IMR-90 (cell line): Measurements from ENCODE around the gene SVEP1. TPM values are rescaled to one million over a fixed set of nuclear protein-coding genes. Genes with fewer than 3 reads are reported as not detected.

ENCODE experiments used
- ATAC-seq: fragments of 200-7000 bp; cut with Tn5 transposase; 2 replicates; pipeline ENCODE4 v1.9.1; 2020; ENCODE audit warnings: low read depth, mild to moderate bottlenecking, moderate library complexity
- BruUV-seq: library from RNA; stranded (reverse); fragments of 400-500 nt; replicated peaks from 2 replicates; lab custom pipeline; 2021; lab: Mats Ljungman, UMichigan
- CTCF ChIA-PET: fragments of 300-600 bp; formaldehyde crosslinking; extraction: SDS; loops from one replicate; lab custom pipeline; 2021; ENCODE audit warnings: antibody characterized with exemption; lab: Yijun Ruan, JAX
- POLR2A ChIA-PET: fragments of 300-600 bp; sonication (Branson Sonifier 250); formaldehyde crosslinking; loops from one replicate; lab custom pipeline; 2022; ENCODE audit warnings: antibody characterized with exemption; ENCODE audit not compliant: unreplicated experiment; lab: Charles Lee
- DNase-seq: peaks from one replicate; pipeline ENCODE4 v3.0.0; 2013
- H2AFZ ChIP-seq: replicated peaks from 2 replicates; pipeline ENCODE3; 2013; ENCODE audit warnings: low read length, mild to moderate bottlenecking; ENCODE audit not compliant: poor library complexity
- H2AK5ac ChIP-seq: 2 replicates; pipeline ENCODE4 v1.6.1; 2013; ENCODE audit warnings: low read depth, low read length, inconsistent platforms
- H2AK9ac ChIP-seq: replicated peaks from 2 replicates; pipeline ENCODE3; 2013; ENCODE audit warnings: mild to moderate bottlenecking, low read depth, low read length, moderate library complexity; ENCODE audit not compliant: poor library complexity
- H2BK120ac ChIP-seq: 2 replicates; pipeline ENCODE4 v1.6.1; 2013; ENCODE audit warnings: low read depth, low read length, inconsistent platforms
- H2BK15ac ChIP-seq: 3 replicates; pipeline ENCODE4 v1.6.1; 2013; ENCODE audit warnings: low read depth, low read length, inconsistent platforms
- H2BK20ac ChIP-seq: 2 replicates; pipeline ENCODE4 v1.6.1; 2013; ENCODE audit warnings: low read depth, mild to moderate bottlenecking, inconsistent platforms, low read length, moderate library complexity
- H2BK5ac ChIP-seq: 2 replicates; pipeline ENCODE4 v1.6.1; 2013; ENCODE audit warnings: mild to moderate bottlenecking, low read depth, low read length, inconsistent platforms; ENCODE audit not compliant: poor library complexity, severe bottlenecking
- H3K14ac ChIP-seq: replicated peaks from 2 replicates; pipeline ENCODE4 v1.6.1; 2013; ENCODE audit warnings: low read depth, low read length, inconsistent platforms
- H3K18ac ChIP-seq: 2 replicates; pipeline ENCODE4 v1.6.1; 2013; ENCODE audit warnings: low read depth, low read length, control low read depth
- H3K23ac ChIP-seq: 2 replicates; pipeline ENCODE4 v1.6.1; 2013; ENCODE audit warnings: low read depth, low read length, inconsistent platforms
- H3K27ac ChIP-seq: 2 replicates; pipeline ENCODE4 v1.5.1; 2013; ENCODE audit warnings: mild to moderate bottlenecking, control low read depth, low read length; ENCODE audit not compliant: insufficient read depth
- H3K27me3 ChIP-seq: 2 replicates; pipeline ENCODE4 v1.6.1; 2013; ENCODE audit warnings: low read length; ENCODE audit not compliant: control insufficient read depth, insufficient read depth
- H3K36me3 ChIP-seq: 2 replicates; pipeline ENCODE4 v1.6.1; 2013; ENCODE audit warnings: low read length, mixed read lengths; ENCODE audit not compliant: control insufficient read depth, insufficient read depth
- H3K4ac ChIP-seq: 2 replicates; pipeline ENCODE4 v1.6.1; 2013; ENCODE audit warnings: low read depth, low read length, inconsistent platforms
- H3K4me1 ChIP-seq: 2 replicates; pipeline ENCODE4 v1.6.1; 2013; ENCODE audit warnings: low read length, mixed read lengths; ENCODE audit not compliant: control insufficient read depth, insufficient read depth
- H3K4me2 ChIP-seq: 2 replicates; pipeline ENCODE4 v1.6.1; 2013; ENCODE audit warnings: low read depth, mild to moderate bottlenecking, control low read depth, low read length, moderate library complexity
- H3K4me3 ChIP-seq: 2 replicates; pipeline ENCODE4 v1.5.1; 2013; ENCODE audit warnings: low read depth, mild to moderate bottlenecking, control low read depth, low read length, moderate library complexity; ENCODE audit not compliant: insufficient read depth
- H3K56ac ChIP-seq: 2 replicates; pipeline ENCODE4 v1.6.1; 2013; ENCODE audit warnings: low read length, inconsistent platforms; ENCODE audit not compliant: insufficient read depth; ENCODE audit errors: extremely low read depth
- H3K79me1 ChIP-seq, 2 experiments: 2 replicates each; pipeline ENCODE4 v1.6.1; 2013; ENCODE audit warnings: low read length in 2 of 2, inconsistent platforms in 1 of 2, low read depth in 1 of 2
- H3K9ac ChIP-seq: 2 replicates; pipeline ENCODE4 v1.6.1; 2013; ENCODE audit warnings: low read depth, low read length, control low read depth
- H3K9me1 ChIP-seq: 2 replicates; pipeline ENCODE4 v1.6.1; 2013; ENCODE audit warnings: low read length, inconsistent platforms; ENCODE audit not compliant: insufficient read depth
- H3K9me3 ChIP-seq: 2 replicates; pipeline ENCODE4 v1.6.1; 2013; ENCODE audit warnings: low read length; ENCODE audit not compliant: control insufficient read depth, insufficient read depth
- H4K20me1 ChIP-seq: 2 replicates; pipeline ENCODE4 v1.6.1; 2013; ENCODE audit warnings: low read length, inconsistent platforms; ENCODE audit not compliant: insufficient read depth
- H4K5ac ChIP-seq: 2 replicates; pipeline ENCODE4 v1.6.1; 2013; ENCODE audit warnings: mild to moderate bottlenecking, low read depth, low read length, control low read depth
- H4K8ac ChIP-seq, 2 experiments: 2 replicates each; pipeline ENCODE4 v1.6.1; 2013; ENCODE audit warnings: low read depth in 2 of 2, low read length in 2 of 2, control low read depth in 1 of 2, inconsistent platforms in 1 of 2
- H4K91ac ChIP-seq: 2 replicates; pipeline ENCODE4 v1.6.1; 2013; ENCODE audit warnings: low read depth, low read length, inconsistent platforms; ENCODE audit not compliant: insufficient read depth
- BHLHE40 ChIP-seq: fragments of 150-350 bp; IDR thresholded peaks from 2 replicates; pipeline ENCODE4 v1.6.1; 2016; ENCODE audit warnings: mild to moderate bottlenecking, low read depth, low read length
- CEBPB ChIP-seq: IDR thresholded peaks from 2 replicates; pipeline ENCODE4 v1.6.1; 2012; ENCODE audit warnings: low read depth, low read length, improper control_type of control experiment
- CHD1 ChIP-seq: IDR thresholded peaks from 2 replicates; pipeline ENCODE4 v1.6.1; 2012; ENCODE audit warnings: low read depth, low read length, improper control_type of control experiment
- CTCF ChIP-seq: conservative IDR thresholded peaks from 2 replicates; pipeline ENCODE4 v1.5.1; 2012; ENCODE audit warnings: mild to moderate bottlenecking, low read depth, low read length, improper control_type of control experiment
- ELK1 ChIP-seq: fragments of 150-350 bp; IDR thresholded peaks from 2 replicates; pipeline ENCODE4 v1.6.1; 2016; ENCODE audit warnings: low read depth, mild to moderate bottlenecking, low read length, moderate library complexity, borderline replicate concordance
- FOS ChIP-seq: fragments of 150-350 bp; IDR thresholded peaks from 2 replicates; pipeline ENCODE4 v1.6.1; 2016; ENCODE audit warnings: low read depth, low read length
- MAFK ChIP-seq: IDR thresholded peaks from 2 replicates; pipeline ENCODE4 v1.6.1; 2012; ENCODE audit warnings: low read depth, low read length, improper control_type of control experiment
- MAZ ChIP-seq: IDR thresholded peaks from 2 replicates; pipeline ENCODE4 v1.6.1; 2012; ENCODE audit warnings: low read depth, mild to moderate bottlenecking, low read length, improper control_type of control experiment, moderate library complexity, borderline replicate concordance
- MXI1 ChIP-seq: IDR thresholded peaks from 2 replicates; pipeline ENCODE4 v1.6.1; 2012; ENCODE audit warnings: low read depth, mild to moderate bottlenecking, low read length, moderate library complexity, borderline replicate concordance
- NFE2L2 ChIP-seq: fragments of 150-350 bp; IDR thresholded peaks from 2 replicates; pipeline ENCODE4 v1.6.1; 2016; ENCODE audit warnings: low read depth, mild to moderate bottlenecking, low read length
- POLR2A ChIP-seq: IDR thresholded peaks from 2 replicates; pipeline ENCODE4 v1.6.1; 2012; ENCODE audit warnings: mild to moderate bottlenecking, low read depth, low read length
- RAD21 ChIP-seq: IDR thresholded peaks from 2 replicates; pipeline ENCODE4 v1.6.1; 2012; ENCODE audit warnings: low read length, improper control_type of control experiment
- RCOR1 ChIP-seq: IDR thresholded peaks from 2 replicates; pipeline ENCODE4 v1.6.1; 2012; ENCODE audit warnings: mild to moderate bottlenecking, low read length, improper control_type of control experiment; ENCODE audit not compliant: insufficient replicate concordance
- RFX5 ChIP-seq: IDR thresholded peaks from 2 replicates; pipeline ENCODE4 v1.8.0; 2012; ENCODE audit warnings: low read depth, mild to moderate bottlenecking, low read length, moderate library complexity
- SMC3 ChIP-seq: fragments of 150-350 bp; IDR thresholded peaks from 2 replicates; pipeline ENCODE4 v1.6.1; 2016; ENCODE audit warnings: low read depth, mild to moderate bottlenecking, antibody characterized with exemption, low read length, moderate library complexity
- USF2 ChIP-seq: fragments of 150-350 bp; IDR thresholded peaks from 2 replicates; pipeline ENCODE4 v1.6.1; 2017; ENCODE audit warnings: mild to moderate bottlenecking, antibody characterized with exemption, low read length, low read depth
- WGBS, 2 experiments: methylation state at CpG; one replicate each; pipeline versions ENCODE4 v1.1.5 to v1.1.7; 2013; ENCODE audit warnings: missing lambda C conversion rate in 2 of 2; ENCODE audit not compliant: insufficient read length in 1 of 2; ENCODE audit errors: extremely low coverage in 2 of 2; 5-methylcytosine and 5-hydroxymethylcytosine counted together
- dilution Hi-C: fragments of 300-500 bp; cut with HindIII; formaldehyde crosslinking; loops from one replicate; pipeline ENCODE4 v1.14.3; 2018; ENCODE audit warnings: low sequenced_read_pairs; ENCODE audit not compliant: unreplicated experiment
- in situ Hi-C: fragments of 300-500 bp; cut with MboI; formaldehyde crosslinking; loops from 3 replicates; pipeline ENCODE4 v1.14.3; 2019; ENCODE audit warnings: low sequenced_read_pairs, inconsistent platforms, mixed read lengths
- intact Hi-C: fragments of 100-400 bp; cut with micrococcal nuclease; formaldehyde crosslinking; loops from 2 replicates; pipeline ENCODE4 v1.10.0; 2022
- polyA plus RNA-seq, 3 experiments: library from polyadenylated mRNA; depleted of rRNA; stranded (reverse); fragments of >200 nt; gene quantifications; 2 replicates each; pipeline ENCODE4 v1.2.3, GENCODE V29; 2012; ENCODE audit warnings: low replicate concordance in 1 of 3
- total RNA-seq: library from RNA; depleted of rRNA; stranded (reverse); fragments of >200 nt; gene quantifications from 2 replicates; pipeline ENCODE4 v1.2.3, GENCODE V29; 2012

Gene SVEP1
- total and polyA plus RNA-seq, 2 of the 4 experiments (the other 2 are of a cell fraction), result 4.8 to 16.7 TPM

- Histone ChIP-seq H3K27me3 (no peaks in the 10 kb centered on the region), H3K14ac (peak overlapping the region; percentile 75; the same call in 1 of the 2 replicates), H2BK15ac (peak overlapping the region; percentile 81; the same call in 1 of the 3 replicates), H3K36me3 (no peaks in the 10 kb centered on the region), H3K23ac (no peak overlapping the region; the same call in 1 of the 2 replicates), H3K79me1 (peaks cover 3 to 9% of the 10 kb centered on the region in 2 experiments; a peak in 2 of 4 replicates), H3K9me3 (no peaks in the 10 kb centered on the region), H4K91ac (peak overlapping the region; percentile 16), H3K4me1 (peaks cover 10% of the 10 kb centered on the region), H3K27ac (no peak overlapping the region), H2BK20ac (peak overlapping the region; percentile 8), H4K5ac (peak overlapping the region; percentile 76), H3K18ac (peak overlapping the region; percentile 87), H3K4ac (peak overlapping the region; percentile 63), H3K9me1 (peaks cover 7% of the 10 kb centered on the region), H2AK5ac (peak overlapping the region; percentile 89), H3K56ac (no peak overlapping the region), H3K4me3 (no peak overlapping the region), H2AFZ (no peak overlapping the region), H3K9ac (no peak overlapping the region), H3K4me2 (no peak overlapping the region), H2BK5ac (no peak overlapping the region), H2BK120ac (peak overlapping the region; percentile 65), H4K20me1 (no peaks in the 10 kb centered on the region), H2AK9ac (no peak overlapping the region), H4K8ac (peak overlapping the region; percentile 28 to 53; a peak in 2 of 4 replicates)
- intact Hi-C loops (no loop called here), in situ Hi-C loops (no loop called here), dilution Hi-C loops (no loop called here)
- WGBS, 2 experiments, result no CpG with 5 or more reads among the region's 3 CpGs
- no peak for DNase-seq
- no peak for TF ChIP-seq RFX5
- no peak for TF ChIP-seq MAZ
- TF ChIP-seq USF2, result no peak
- no peak for TF ChIP-seq ELK1
- TF ChIP-seq CHD1, result no peak
- TF ChIP-seq MXI1, result no peak
- TF ChIP-seq SMC3, result no peak
- TF ChIP-seq CTCF, result no peak
- TF ChIP-seq BHLHE40, result no peak
- TF ChIP-seq FOS, result no peak
- TF ChIP-seq RCOR1, result no peak
- TF ChIP-seq POLR2A, result no peak
- TF ChIP-seq CEBPB, result no peak
- TF ChIP-seq MAFK, result no peak
- no peak for TF ChIP-seq RAD21
- TF ChIP-seq NFE2L2, result no peak
- BruUV-seq, result no TSS peak
- ATAC-seq, result no peak
- POLR2A ChIA-PET, result no interaction called here
- CTCF ChIA-PET, result no interaction called here
These were observed 2.6 kb upstream of the SVEP1 start for GRCh38 chr9:110582156-110582555.
